HL-60 (cell line): Measurements from ENCODE around the gene CYP4F2.

ENCODE experiments used
- DNase-seq, 2 experiments: peaks; one replicate each; pipeline ENCODE4 v3.0.0-alpha.2; 2010 to 2020; ENCODE audit warnings: low read depth in 1 of 2, low spot score in 1 of 2
- H3K27ac ChIP-seq: fragments of 250-450 bp; sonication (Bioruptor Pico); replicated peaks from 2 replicates; pipeline ENCODE4 v1.5.1; 2020; ENCODE audit warnings: mild to moderate bottlenecking, moderate library complexity
- H3K27me3 ChIP-seq: fragments of 250-450 bp; sonication (Bioruptor Pico); 2 replicates; pipeline ENCODE4 v1.5.1; 2021; ENCODE audit warnings: mild to moderate bottlenecking, moderate library complexity; ENCODE audit not compliant: insufficient read depth, poor library complexity, severe bottlenecking
- H3K4me3 ChIP-seq: replicated peaks from 2 replicates; pipeline ENCODE4 v1.5.1; 2011; ENCODE audit warnings: mild to moderate bottlenecking, control low read depth, low read length; ENCODE audit not compliant: insufficient read depth
- CTCF ChIP-seq: IDR thresholded peaks from one replicate; pipeline ENCODE4 v1.5.1; 2011; ENCODE audit warnings: low read length, control low read depth, inconsistent platforms; ENCODE audit not compliant: insufficient read depth
- GABPA ChIP-seq: IDR thresholded peaks from 2 replicates; pipeline ENCODE4 v1.6.1; 2012; ENCODE audit warnings: low read depth
- POLR2AphosphoS5 ChIP-seq: IDR thresholded peaks from 2 replicates; pipeline ENCODE4 v1.6.1; 2012; ENCODE audit warnings: low read depth
- REST ChIP-seq: IDR thresholded peaks from 2 replicates; pipeline ENCODE4 v1.6.1; 2012; ENCODE audit warnings: low read depth; ENCODE audit not compliant: insufficient replicate concordance
- SPI1 ChIP-seq: IDR thresholded peaks from 2 replicates; pipeline ENCODE4 v1.6.1; 2012; ENCODE audit warnings: low read depth, mild to moderate bottlenecking, borderline replicate concordance

CYP4F2 gene

DNA sequence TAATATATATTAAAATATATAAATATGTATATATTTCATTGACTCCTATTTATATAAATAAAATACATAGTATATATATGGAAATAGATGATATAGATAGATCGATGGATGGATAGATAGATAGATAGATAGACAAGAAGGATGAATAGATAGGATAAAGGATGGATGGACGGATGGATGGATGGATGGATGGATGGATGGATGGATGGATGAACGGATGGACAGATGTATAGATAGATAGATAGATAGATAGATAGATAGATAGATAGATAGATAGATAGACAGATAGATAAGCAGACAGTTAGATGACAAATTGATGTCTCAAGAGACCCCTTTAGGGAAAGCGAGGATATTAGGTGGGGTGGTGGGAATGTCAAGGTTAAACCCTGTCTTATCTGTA is 21.4 kb upstream of the CYP4F2 start:
- TF ChIP-seq CTCF (no peak), POLR2AphosphoS5 (no peak), SPI1 (no peak), REST (no peak), GABPA (no peak)
- Histone ChIP-seq H3K4me3 (no peak overlapping the region), H3K27ac (no peak overlapping the region), H3K27me3 (no peaks in the 10 kb centered on the region)
- DNase-seq: no peak

DNA sequence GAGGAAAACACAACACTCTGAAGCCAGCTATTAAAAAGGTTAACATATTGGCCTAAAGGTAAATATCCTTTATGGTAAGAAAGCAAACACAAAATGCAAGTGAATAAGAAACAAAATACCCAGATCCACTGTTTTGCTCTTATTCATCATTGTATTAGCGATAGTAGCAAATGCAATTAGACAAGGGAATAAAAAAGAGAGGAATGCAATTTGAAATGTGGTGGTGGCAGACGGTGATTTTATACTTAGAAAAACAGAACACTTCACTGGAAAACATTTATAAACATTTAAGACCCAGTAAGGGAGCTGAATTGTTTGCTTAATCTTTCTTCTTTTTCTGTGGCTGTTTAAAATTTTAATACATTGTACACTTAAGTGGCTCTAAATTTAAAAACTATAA is 17.2 kb upstream of the CYP4F2 start:
- Histone ChIP-seq H3K27me3 (peaks cover 3% of the 10 kb centered on the region), H3K27ac (no peak overlapping the region), H3K4me3 (no peak overlapping the region)
- no peak for DNase-seq
- no peak for TF ChIP-seq CTCF
- TF ChIP-seq SPI1: no peak
- TF ChIP-seq POLR2AphosphoS5: no peak
- no peak for TF ChIP-seq GABPA
- no peak for TF ChIP-seq REST

GRCh38 chr19:15913830-15914229 is 16.0 kb upstream of the CYP4F2 start:
- Histone ChIP-seq H3K27ac (no peak overlapping the region), H3K4me3 (no peak overlapping the region), H3K27me3 (peaks cover 3% of the 10 kb centered on the region)
- DNase-seq: no peak
- TF ChIP-seq CTCF (no peak), POLR2AphosphoS5 (no peak), REST (no peak), SPI1 (no peak), GABPA (no peak)
